ENCODE results near the gene IMMP2L. TPM values are rescaled to one million over a fixed set of nuclear protein-coding genes. Genes with fewer than 3 reads are reported as not detected.
A peak's percentile ranks its signal among the peaks of the same experiment; 100 is the strongest.

IMMP2L gene
- total RNA-seq, 1 experiment from 2014 or later: 13.6 TPM

- TF ChIP-seq, protein P1, sequence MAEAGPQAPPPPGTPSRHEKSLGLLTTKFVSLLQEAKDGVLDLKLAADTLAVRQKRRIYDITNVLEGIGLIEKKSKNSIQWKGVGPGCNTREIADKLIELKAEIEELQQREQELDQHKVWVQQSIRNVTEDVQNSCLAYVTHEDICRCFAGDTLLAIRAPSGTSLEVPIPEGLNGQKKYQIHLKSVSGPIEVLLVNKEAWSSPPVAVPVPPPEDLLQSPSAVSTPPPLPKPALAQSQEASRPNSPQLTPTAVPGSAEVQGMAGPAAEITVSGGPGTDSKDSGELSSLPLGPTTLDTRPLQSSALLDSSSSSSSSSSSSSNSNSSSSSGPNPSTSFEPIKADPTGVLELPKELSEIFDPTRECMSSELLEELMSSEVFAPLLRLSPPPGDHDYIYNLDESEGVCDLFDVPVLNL (CRISPR knock-in tag; IDR thresholded peaks at IDR 0.05; ENCODE audit: borderline replicate concordance, low read depth): no peak
- TF ChIP-seq EMX1 (CRISPR knock-in tag; IDR thresholded peaks at IDR 0.05) (no peak), NFATC4 (CRISPR knock-in tag; IDR thresholded peaks at IDR 0.05) (no peak), CREM (CRISPR knock-in tag; IDR thresholded peaks at IDR 0.05) (no peak)
- TF ChIP-seq, protein P2, sequence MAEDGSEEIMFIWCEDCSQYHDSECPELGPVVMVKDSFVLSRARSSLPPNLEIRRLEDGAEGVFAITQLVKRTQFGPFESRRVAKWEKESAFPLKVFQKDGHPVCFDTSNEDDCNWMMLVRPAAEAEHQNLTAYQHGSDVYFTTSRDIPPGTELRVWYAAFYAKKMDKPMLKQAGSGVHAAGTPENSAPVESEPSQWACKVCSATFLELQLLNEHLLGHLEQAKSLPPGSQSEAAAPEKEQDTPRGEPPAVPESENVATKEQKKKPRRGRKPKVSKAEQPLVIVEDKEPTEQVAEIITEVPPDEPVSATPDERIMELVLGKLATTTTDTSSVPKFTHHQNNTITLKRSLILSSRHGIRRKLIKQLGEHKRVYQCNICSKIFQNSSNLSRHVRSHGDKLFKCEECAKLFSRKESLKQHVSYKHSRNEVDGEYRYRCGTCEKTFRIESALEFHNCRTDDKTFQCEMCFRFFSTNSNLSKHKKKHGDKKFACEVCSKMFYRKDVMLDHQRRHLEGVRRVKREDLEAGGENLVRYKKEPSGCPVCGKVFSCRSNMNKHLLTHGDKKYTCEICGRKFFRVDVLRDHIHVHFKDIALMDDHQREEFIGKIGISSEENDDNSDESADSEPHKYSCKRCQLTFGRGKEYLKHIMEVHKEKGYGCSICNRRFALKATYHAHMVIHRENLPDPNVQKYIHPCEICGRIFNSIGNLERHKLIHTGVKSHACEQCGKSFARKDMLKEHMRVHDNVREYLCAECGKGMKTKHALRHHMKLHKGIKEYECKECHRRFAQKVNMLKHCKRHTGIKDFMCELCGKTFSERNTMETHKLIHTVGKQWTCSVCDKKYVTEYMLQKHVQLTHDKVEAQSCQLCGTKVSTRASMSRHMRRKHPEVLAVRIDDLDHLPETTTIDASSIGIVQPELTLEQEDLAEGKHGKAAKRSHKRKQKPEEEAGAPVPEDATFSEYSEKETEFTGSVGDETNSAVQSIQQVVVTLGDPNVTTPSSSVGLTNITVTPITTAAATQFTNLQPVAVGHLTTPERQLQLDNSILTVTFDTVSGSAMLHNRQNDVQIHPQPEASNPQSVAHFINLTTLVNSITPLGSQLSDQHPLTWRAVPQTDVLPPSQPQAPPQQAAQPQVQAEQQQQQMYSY (CRISPR knock-in tag; IDR thresholded peaks at IDR 0.05): no peak
Measured at GRCh38 chr7:111056371-111056770, 505.9 kb downstream of the IMMP2L start (continued).

DNA sequence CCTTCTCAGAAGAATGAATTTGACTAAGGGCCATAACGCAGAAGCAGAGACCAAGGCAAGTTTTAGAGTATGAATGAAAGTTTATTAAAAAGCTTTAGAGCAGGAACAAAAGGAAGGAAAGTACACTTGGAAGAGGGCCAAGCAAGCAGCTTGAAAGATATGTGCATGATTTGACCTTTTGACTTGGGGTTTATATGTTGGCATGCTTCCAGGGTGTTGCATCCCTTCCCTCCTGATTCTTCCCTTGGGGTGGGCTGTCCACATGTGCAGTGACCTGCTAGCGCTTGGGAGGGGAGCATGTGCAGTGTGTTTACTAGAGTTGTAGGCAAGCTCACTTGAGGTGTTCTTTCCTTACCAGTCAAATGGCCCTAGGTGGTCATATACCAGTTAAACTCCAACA lies 509.3 kb downstream of the IMMP2L start:
- no peaks in the 10 kb centered on the region for H3K27me3 Mint-ChIP-seq (ENCODE audit: low read depth)
- H3K4me3 Mint-ChIP-seq: no peak overlapping the region
- TF ChIP-seq, protein P3, sequence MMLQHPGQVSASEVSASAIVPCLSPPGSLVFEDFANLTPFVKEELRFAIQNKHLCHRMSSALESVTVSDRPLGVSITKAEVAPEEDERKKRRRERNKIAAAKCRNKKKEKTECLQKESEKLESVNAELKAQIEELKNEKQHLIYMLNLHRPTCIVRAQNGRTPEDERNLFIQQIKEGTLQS (CRISPR knock-in tag; conservative IDR thresholded peaks at IDR 0.05): no peak
- no peak for TF ChIP-seq HMGA2 (CRISPR knock-in tag; IDR thresholded peaks at IDR 0.05)
- no peak for TF ChIP-seq MXD4 (CRISPR knock-in tag; IDR thresholded peaks at IDR 0.05; ENCODE audit: borderline replicate concordance)
- TF ChIP-seq FOXJ3 (CRISPR knock-in tag; IDR thresholded peaks at IDR 0.05; ENCODE audit: borderline replicate concordance): no peak
- no peak for TF ChIP-seq ZMAT4 (CRISPR knock-in tag; IDR thresholded peaks at IDR 0.05)
- TF ChIP-seq ETV6 (CRISPR knock-in tag; IDR thresholded peaks at IDR 0.05): no peak
- ChIA-PET POLR2A (no interaction called here), CTCF (no interaction called here)
- H3K9me3 Mint-ChIP-seq: peaks cover 3% of the 10 kb centered on the region; the same call in 1 of the 2 replicates
- DNase-seq (ENCODE audit: low spot score) (no peak), ATAC-seq (no peak)
- H3K36me3 Mint-ChIP-seq: peaks cover 2% of the 10 kb centered on the region; the same call in 1 of the 2 replicates
- peak overlapping the region; percentile 16; the same call in 1 of the 2 replicates for H3K27ac Mint-ChIP-seq
- H3K4me1 Mint-ChIP-seq: peaks cover 50% of the 10 kb centered on the region

DNA sequence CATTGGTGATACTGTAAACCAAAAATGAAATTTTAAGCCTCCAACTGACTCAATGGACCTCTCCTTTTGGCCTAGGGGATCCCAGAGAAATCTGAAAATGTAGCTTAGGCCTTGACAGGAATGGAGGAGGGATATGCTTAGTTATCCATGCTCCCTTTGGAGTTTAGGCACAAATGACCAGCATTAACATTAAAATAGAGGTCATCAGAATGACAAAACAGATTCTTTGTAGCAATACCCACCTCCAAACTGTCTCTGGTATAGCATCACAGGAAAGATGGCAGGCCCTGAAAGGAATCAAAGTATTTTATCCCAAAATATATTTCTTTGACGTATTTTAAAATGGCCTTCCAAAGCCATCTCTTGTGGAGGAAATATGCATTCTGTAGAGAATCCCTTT lies 510.5 kb downstream of the IMMP2L start:
- ATAC-seq: peak; percentile 95
- no peaks in the 10 kb centered on the region for H3K27me3 Mint-ChIP-seq (ENCODE audit: low read depth)
- peaks cover 2% of the 10 kb centered on the region; the same call in 1 of the 2 replicates for H3K36me3 Mint-ChIP-seq
- ChIA-PET POLR2A (no interaction called here), CTCF (no interaction called here)
- DNase-seq (ENCODE audit: low spot score): no peak
- peaks cover 48% of the 10 kb centered on the region for H3K4me1 Mint-ChIP-seq
- peak overlapping the region; percentile 94 for H3K27ac Mint-ChIP-seq
- H3K9me3 Mint-ChIP-seq: peaks cover 6% of the 10 kb centered on the region
- no peak overlapping the region; the same call in 1 of the 2 replicates for H3K4me3 Mint-ChIP-seq
- TF ChIP-seq EMX1 (CRISPR knock-in tag; IDR thresholded peaks at IDR 0.05) (no peak), E2F5 (CRISPR knock-in tag; IDR thresholded peaks at IDR 0.05) (no peak), ZNF281 (CRISPR knock-in tag; IDR thresholded peaks at IDR 0.05) (no peak), ZNF425 (CRISPR knock-in tag; conservative IDR thresholded peaks at IDR 0.05) (no peak), CREB1 (CRISPR knock-in tag; IDR thresholded peaks at IDR 0.05) (no peak)

Data from WTC11 (cell line).